ENCODE results near the gene CDK14. TPM values are rescaled to one million over a fixed set of nuclear protein-coding genes. Genes with fewer than 3 reads are reported as not detected.
A peak's percentile ranks its signal among the peaks of the same experiment; 100 is the strongest.

Gene CDK14
- total RNA-seq, 1 donor, result 44.8 TPM

GRCh38 chr7:90864088-90864487 is 268.0 kb downstream of the CDK14 start:
- no peak for TF ChIP-seq CTCF (IDR thresholded peaks at IDR 0.05; ENCODE audit: insufficient read depth, low read length)
- no peak overlapping the region for H3K4me3 ChIP-seq (ENCODE audit: low read depth, low read length)
- no peak for DNase-seq (ENCODE audit: low read depth)

DNA sequence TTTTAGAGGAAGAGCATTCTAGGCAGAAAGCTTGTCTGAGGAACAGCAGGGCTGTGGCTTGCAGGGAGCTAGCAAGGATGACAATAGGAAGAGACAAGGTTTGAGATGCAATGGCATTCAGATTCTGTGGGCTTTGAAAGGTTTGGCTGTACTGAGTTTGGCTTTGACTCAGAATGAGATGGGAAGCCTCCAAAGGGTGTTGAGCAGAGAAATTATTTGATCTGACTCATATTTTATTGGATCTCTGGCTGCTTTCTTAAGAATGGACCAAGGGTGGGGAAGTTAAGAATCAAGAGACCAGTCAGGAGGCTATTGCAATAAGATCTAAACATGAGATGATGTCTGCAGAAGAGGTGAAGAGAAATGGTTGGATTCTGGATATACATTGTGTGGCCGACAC is 273.2 kb downstream of the CDK14 start:
- DNase-seq (ENCODE audit: low read depth), result peak; percentile 54
- no peak overlapping the region for H3K4me3 ChIP-seq (ENCODE audit: low read depth, low read length)

DNA sequence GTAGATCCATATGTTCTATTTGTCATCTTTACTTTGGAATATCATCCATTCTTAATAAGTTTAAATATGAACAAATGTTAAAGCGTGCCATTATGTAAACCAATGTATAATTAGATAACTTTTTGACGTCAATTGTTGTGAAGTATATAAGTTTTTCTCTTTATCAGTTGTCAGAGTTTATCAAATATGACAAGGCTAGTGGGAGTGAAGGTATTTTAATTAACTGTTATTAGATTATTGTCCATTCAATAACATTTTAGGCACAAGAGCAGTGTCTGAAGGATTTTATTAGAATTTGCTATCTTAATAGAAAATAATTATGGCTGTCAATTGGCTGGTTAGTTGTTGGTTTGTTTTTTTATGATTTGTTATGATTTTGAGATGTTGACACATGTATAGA is 280.6 kb downstream of the CDK14 start:
- DNase-seq (ENCODE audit: low read depth), result no peak
- H3K4me3 ChIP-seq (ENCODE audit: low read depth, low read length), result no peak overlapping the region
- no peak for TF ChIP-seq CTCF (IDR thresholded peaks at IDR 0.05; ENCODE audit: insufficient read depth, low read length)

More for the DNA sequence above, 273.2 kb downstream of the CDK14 start:
- no peak for TF ChIP-seq CTCF (IDR thresholded peaks at IDR 0.05; ENCODE audit: insufficient read depth, low read length)

DNA sequence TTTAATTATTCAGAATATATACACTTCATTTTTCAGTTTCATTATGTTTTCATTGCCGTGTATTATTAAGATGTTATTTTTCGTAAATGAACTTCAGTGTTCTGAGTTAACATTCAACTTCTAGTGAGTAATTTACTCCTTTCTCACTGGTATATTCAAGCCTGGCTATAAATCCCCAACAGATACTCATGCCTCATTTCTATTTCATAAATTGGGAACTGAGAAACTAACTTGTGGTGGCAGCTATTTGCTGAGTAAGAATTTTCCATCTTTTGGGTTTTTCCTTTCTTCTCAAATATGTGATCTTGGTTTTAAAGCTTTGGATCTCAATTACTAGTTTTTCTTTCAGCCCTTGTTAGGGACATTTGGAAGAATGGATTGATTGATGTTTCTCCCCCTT is 281.1 kb downstream of the CDK14 start:
- no peak overlapping the region for H3K4me3 ChIP-seq (ENCODE audit: low read depth, low read length)
- no peak for DNase-seq (ENCODE audit: low read depth)

DNA sequence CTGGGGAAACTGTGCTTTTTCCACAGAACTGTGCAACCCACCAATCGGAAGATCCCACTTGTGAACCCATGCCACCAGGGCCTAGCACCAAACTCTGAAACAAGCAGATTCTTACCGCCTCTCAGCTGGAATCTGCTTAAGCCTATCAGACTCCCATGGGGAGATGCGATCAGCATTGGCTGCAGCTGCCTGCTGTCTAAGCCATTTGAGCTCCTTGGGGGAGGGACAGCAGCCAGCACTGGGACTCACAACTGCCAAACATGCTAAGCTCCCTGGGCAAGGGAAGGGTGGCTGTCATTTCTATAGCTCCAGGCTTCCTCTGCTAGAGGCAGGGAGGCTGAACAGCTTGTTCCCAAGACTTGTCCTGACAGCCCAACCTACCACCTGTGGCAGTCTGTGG is 283.8 kb downstream of the CDK14 start:
- TF ChIP-seq CTCF (IDR thresholded peaks at IDR 0.05; ENCODE audit: insufficient read depth, low read length), result no peak
- no peak for DNase-seq (ENCODE audit: low read depth)
- H3K4me3 ChIP-seq (ENCODE audit: low read depth, low read length), result no peak overlapping the region

More for the DNA sequence above, 281.1 kb downstream of the CDK14 start:
- no peak for TF ChIP-seq CTCF (IDR thresholded peaks at IDR 0.05; ENCODE audit: insufficient read depth, low read length)

DNA sequence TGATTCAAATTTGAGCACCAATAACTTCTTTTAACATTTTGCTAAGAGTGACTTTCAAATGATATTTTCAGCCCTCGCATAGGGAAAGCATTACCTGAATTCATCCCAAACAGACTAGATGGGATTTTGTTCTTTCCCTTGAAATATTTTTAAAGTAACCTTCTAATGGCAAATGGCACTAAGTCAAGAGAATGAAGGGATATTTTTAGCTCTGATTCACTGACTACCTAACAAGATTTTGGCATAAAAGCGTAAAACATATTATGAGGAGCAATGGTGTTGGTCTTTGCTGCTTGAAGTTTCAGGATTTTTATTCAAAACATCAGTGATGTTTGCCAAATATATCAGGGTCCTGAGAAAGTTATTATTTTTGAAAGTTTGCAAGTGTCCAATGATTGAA is 290.3 kb downstream of the CDK14 start:
- peak; percentile 17 for DNase-seq (ENCODE audit: low read depth)
- no peak overlapping the region for H3K4me3 ChIP-seq (ENCODE audit: low read depth, low read length)
- no peak for TF ChIP-seq CTCF (IDR thresholded peaks at IDR 0.05; ENCODE audit: insufficient read depth, low read length)

DNA sequence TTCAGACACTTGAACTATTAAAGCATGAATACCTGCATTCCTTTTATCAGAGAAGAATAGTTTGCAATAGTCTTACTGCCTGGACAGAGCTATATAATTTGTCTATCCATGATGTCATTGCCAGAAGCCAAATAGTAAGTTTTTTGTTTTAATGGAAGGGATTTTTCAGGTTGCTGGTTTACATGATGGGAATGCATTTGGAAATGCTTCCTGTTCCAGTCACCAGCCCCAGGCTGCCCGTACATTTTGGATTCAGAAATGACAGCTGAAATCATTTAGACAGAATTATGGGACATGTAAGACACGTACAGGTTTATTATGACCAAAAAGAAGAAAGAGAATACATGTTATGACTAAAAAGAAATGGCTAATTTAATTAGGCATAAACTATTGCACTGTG is 293.1 kb downstream of the CDK14 start:
- H3K4me3 ChIP-seq (ENCODE audit: low read depth, low read length), result no peak overlapping the region
- no peak for TF ChIP-seq CTCF (IDR thresholded peaks at IDR 0.05; ENCODE audit: insufficient read depth, low read length)
- DNase-seq (ENCODE audit: low read depth), result no peak
